Mesenchymal stem cell (in vitro differentiated cells and primary cell): Measurements from ENCODE around the gene TAOK3.

Experiments
- DNase-seq: peaks from one replicate; pipeline ENCODE4 v3.0.0-alpha.2; 2013
- H2AFZ ChIP-seq: one replicate; pipeline ENCODE4 v1.6.1; 2013; ENCODE audit warnings: low read depth, mild to moderate bottlenecking, control low read depth, inconsistent platforms, low read length, moderate library complexity
- H2AK5ac ChIP-seq: 2 replicates; pipeline ENCODE4 v1.6.1; 2013; ENCODE audit warnings: low read length, moderate library complexity, mild to moderate bottlenecking, inconsistent platforms; ENCODE audit not compliant: severe bottlenecking
- H2BK120ac ChIP-seq: one replicate; pipeline ENCODE4 v1.6.1; 2013; ENCODE audit warnings: low read depth, mild to moderate bottlenecking, inconsistent platforms, low read length, moderate library complexity
- H2BK12ac ChIP-seq, 2 experiments: one replicate each; pipeline ENCODE4 v1.6.1; 2013; ENCODE audit warnings: inconsistent platforms in 2 of 2, low read length in 2 of 2, mild to moderate bottlenecking in 2 of 2, moderate library complexity in 2 of 2, control low read depth in 1 of 2
- H2BK15ac ChIP-seq: one replicate; pipeline ENCODE4 v1.6.1; 2013; ENCODE audit warnings: mild to moderate bottlenecking, low read depth, inconsistent platforms; ENCODE audit not compliant: poor library complexity, severe bottlenecking
- H2BK5ac ChIP-seq: 2 replicates; pipeline ENCODE4 v1.6.1; 2013; ENCODE audit warnings: low read depth, mild to moderate bottlenecking, low read length, control low read depth, inconsistent platforms; ENCODE audit not compliant: poor library complexity, severe bottlenecking
- H3K14ac ChIP-seq, 2 experiments: one replicate each; pipeline ENCODE4 v1.6.1; 2013; ENCODE audit warnings: inconsistent platforms in 2 of 2, low read length in 2 of 2, control low read depth in 1 of 2, mild to moderate bottlenecking in 1 of 2, moderate library complexity in 1 of 2
- H3K18ac ChIP-seq, 2 experiments: one replicate each; pipeline ENCODE4 v1.6.1; 2013; ENCODE audit warnings: inconsistent platforms in 2 of 2, low read length in 2 of 2, control low read depth in 1 of 2, low read depth in 1 of 2, mild to moderate bottlenecking in 1 of 2
- H3K23ac ChIP-seq, 2 experiments: one replicate each; pipeline ENCODE4 v1.6.1; 2013; ENCODE audit warnings: inconsistent platforms in 2 of 2, low read length in 2 of 2, mild to moderate bottlenecking in 2 of 2, moderate library complexity in 2 of 2, control low read depth in 1 of 2
- H3K27ac ChIP-seq: 2 replicates; pipeline ENCODE4 v1.5.1; 2013; ENCODE audit warnings: mild to moderate bottlenecking, moderate library complexity, low read length, control low read depth, inconsistent platforms; ENCODE audit not compliant: poor library complexity, severe bottlenecking
- H3K27me3 ChIP-seq, 2 experiments: 2 replicates each; pipeline versions ENCODE4 v1.6.1 to v1.7.0; 2013; ENCODE audit warnings: low read length in 2 of 2, mild to moderate bottlenecking in 2 of 2, moderate library complexity in 2 of 2, control low read depth in 1 of 2, inconsistent platforms in 1 of 2; ENCODE audit not compliant: control insufficient read depth in 1 of 2, insufficient read depth in 1 of 2
- H3K36me3 ChIP-seq, 2 experiments: 2 replicates each; pipeline versions ENCODE4 v1.6.1 to v1.7.0; 2013; ENCODE audit warnings: low read length in 2 of 2, control low read depth in 1 of 2, inconsistent platforms in 1 of 2, low read depth in 1 of 2, mild to moderate bottlenecking in 1 of 2; ENCODE audit not compliant: insufficient read depth in 2 of 2, control insufficient read depth in 1 of 2
- H3K4ac ChIP-seq, 2 experiments: one replicate each; pipeline ENCODE4 v1.6.1; 2013; ENCODE audit warnings: inconsistent platforms in 2 of 2, low read length in 2 of 2, mild to moderate bottlenecking in 2 of 2, moderate library complexity in 2 of 2, control low read depth in 1 of 2, low read depth in 1 of 2
- H3K4me1 ChIP-seq: 2 replicates; pipeline ENCODE4 v1.6.1; 2013; ENCODE audit warnings: low read depth, low read length, control low read depth; ENCODE audit not compliant: control insufficient read depth, insufficient read depth
- H3K4me2 ChIP-seq: 2 replicates; pipeline ENCODE4 v1.6.1; 2013; ENCODE audit warnings: low read length, mild to moderate bottlenecking, inconsistent platforms; ENCODE audit not compliant: poor library complexity, severe bottlenecking
- H3K4me3 ChIP-seq, 2 experiments: 2 replicates each; pipeline versions ENCODE4 v1.5.1 to v1.7.0; 2013; ENCODE audit warnings: low read length in 2 of 2, mild to moderate bottlenecking in 2 of 2, control low read depth in 1 of 2, low read depth in 1 of 2; ENCODE audit not compliant: insufficient read depth in 1 of 2
- H3K79me1 ChIP-seq: replicated peaks from 2 replicates; pipeline ENCODE4 v1.6.1; 2013; ENCODE audit warnings: mild to moderate bottlenecking, control low read depth, low read length, inconsistent platforms; ENCODE audit not compliant: poor library complexity, severe bottlenecking
- H3K9ac ChIP-seq: 2 replicates; pipeline ENCODE4 v1.7.0; 2013; ENCODE audit warnings: mild to moderate bottlenecking, low read length, moderate library complexity
- H3K9me3 ChIP-seq: 2 replicates; pipeline ENCODE4 v1.7.0; 2013; ENCODE audit warnings: mild to moderate bottlenecking, low read length; ENCODE audit not compliant: control insufficient read depth
- H4K8ac ChIP-seq: one replicate; pipeline ENCODE4 v1.6.1; 2013; ENCODE audit warnings: inconsistent platforms, mild to moderate bottlenecking, low read length, moderate library complexity
- H4K91ac ChIP-seq: one replicate; pipeline ENCODE4 v1.6.1; 2013; ENCODE audit warnings: mild to moderate bottlenecking, low read length, inconsistent platforms
- WGBS: methylation state at CpG from one replicate; pipeline ENCODE4 v1.1.7; 2013; ENCODE audit warnings: mixed read lengths; 5-methylcytosine and 5-hydroxymethylcytosine counted together

Gene TAOK3

GRCh38 chr12:118102070-118102469 lies 270.6 kb downstream of the TAOK3 start:
- Histone ChIP-seq H4K8ac (no peak overlapping the region), H3K23ac (no peak overlapping the region), H3K4ac (no peak overlapping the region), H3K4me3 (no peak overlapping the region), H3K9ac (no peak overlapping the region), H4K91ac (no peak overlapping the region), H3K27ac (no peak overlapping the region), H3K27me3 (no peaks in the 10 kb centered on the region), H3K9me3 (no peaks in the 10 kb centered on the region), H2AK5ac (no peak overlapping the region), H3K79me1 (peaks cover 19% of the 10 kb centered on the region), H2AFZ (no peak overlapping the region), H3K18ac (no peak overlapping the region), H3K36me3 (no peaks in the 10 kb centered on the region), H2BK120ac (peak overlapping the region; percentile 24), H2BK15ac (no peak overlapping the region), H3K4me1 (peaks cover 12% of the 10 kb centered on the region), H3K4me2 (no peak overlapping the region), H3K14ac (no peak overlapping the region), H2BK5ac (no peak overlapping the region), H2BK12ac (no peak overlapping the region)
- DNase-seq, result peak; percentile 5
- 67% methylated on average over 6 of the region's 6 CpGs for WGBS

GRCh38 chr12:118101051-118101450 lies 271.7 kb downstream of the TAOK3 start:
- no peak overlapping the region for H3K4me3 ChIP-seq
- no peak overlapping the region for H3K18ac ChIP-seq
- H2BK12ac ChIP-seq, result no peak overlapping the region
- H3K4ac ChIP-seq, result no peak overlapping the region
- H3K36me3 ChIP-seq, result no peaks in the 10 kb centered on the region
- no peak overlapping the region for H4K8ac ChIP-seq
- no peak overlapping the region for H2BK120ac ChIP-seq
- H3K23ac ChIP-seq, result no peak overlapping the region
- DNase-seq, result no peak
- no peak overlapping the region for H3K9ac ChIP-seq
- H3K79me1 ChIP-seq, result peaks cover 22% of the 10 kb centered on the region
- H2AFZ ChIP-seq, result no peak overlapping the region
- peaks cover 12% of the 10 kb centered on the region for H3K4me1 ChIP-seq
- no peaks in the 10 kb centered on the region for H3K27me3 ChIP-seq
- H3K9me3 ChIP-seq, result no peaks in the 10 kb centered on the region
- H2BK15ac ChIP-seq, result no peak overlapping the region
- no peak overlapping the region for H4K91ac ChIP-seq
- no peak overlapping the region for H3K14ac ChIP-seq
- H2BK5ac ChIP-seq, result no peak overlapping the region
- no peak overlapping the region for H3K27ac ChIP-seq
- H3K4me2 ChIP-seq, result no peak overlapping the region
- H2AK5ac ChIP-seq, result no peak overlapping the region
- WGBS, result 100% methylated on average over 2 of the region's 3 CpGs
